CD14-positive monocyte (primary cell): ENCODE measurements around the gene SFTPD. TPM values are rescaled to one million over a fixed set of nuclear protein-coding genes. Genes with fewer than 3 reads are reported as not detected.

Source experiments
- DNase-seq, 3 donors: peaks; one replicate each; pipeline ENCODE4 v3.0.0-alpha.2; 2011 to 2022
- H2AFZ ChIP-seq: 2 replicates; pipeline ENCODE4 v1.6.0; 2012; ENCODE audit warnings: mild to moderate bottlenecking, low read depth, low read length, inconsistent platforms; ENCODE audit not compliant: insufficient read depth, poor library complexity, severe bottlenecking
- H3K27ac ChIP-seq, 2 donors: 1 replicate in 1 of 2; 2 replicates in 1 of 2; pipeline ENCODE4 v1.5.1; 2012 to 2013; ENCODE audit warnings: low read length in 2 of 2, control low read depth in 1 of 2, inconsistent platforms in 1 of 2, low read depth in 1 of 2, mild to moderate bottlenecking in 1 of 2
- H3K27me3 ChIP-seq, 2 donors: one replicate each; pipeline versions ENCODE4 v1.6.0 to v1.6.1; 2011 to 2013; ENCODE audit warnings: low read length in 2 of 2; ENCODE audit not compliant: control insufficient read depth in 2 of 2, insufficient read depth in 2 of 2
- H3K36me3 ChIP-seq, 2 donors: replicated peaks in 1 of 2; 1 replicate in 1 of 2; 2 replicates in 1 of 2; pipeline versions ENCODE4 v1.5.1 to v1.6.1; 2012 to 2013; ENCODE audit warnings: low read length in 2 of 2, control low read depth in 1 of 2, inconsistent platforms in 1 of 2, mild to moderate bottlenecking in 1 of 2; ENCODE audit not compliant: insufficient read depth in 2 of 2, control insufficient read depth in 1 of 2
- H3K4me1 ChIP-seq, 2 donors: 1 replicate in 1 of 2; 2 replicates in 1 of 2; pipeline versions ENCODE4 v1.5.1 to v1.6.1; 2012 to 2013; ENCODE audit warnings: low read length in 2 of 2, control low read depth in 1 of 2, inconsistent platforms in 1 of 2, mild to moderate bottlenecking in 1 of 2, moderate library complexity in 1 of 2; ENCODE audit not compliant: insufficient read depth in 2 of 2, control insufficient read depth in 1 of 2
- H3K4me2 ChIP-seq: replicated peaks from 2 replicates; pipeline ENCODE3; 2012; ENCODE audit warnings: low read length, moderate library complexity, mild to moderate bottlenecking; ENCODE audit not compliant: poor library complexity, severe bottlenecking; ENCODE audit errors: extremely low read depth
- H3K4me3 ChIP-seq, 3 experiments: fragments of 200-600 bp in 1 of 3; sonication (generic) in 1 of 3; replicated peaks in 1 of 3; 1 replicate in 2 of 3; 2 replicates in 1 of 3; pipeline ENCODE4 v1.5.1; 2011 to 2013; ENCODE audit warnings: low read length in 3 of 3, mild to moderate bottlenecking in 3 of 3, control low read depth in 2 of 3, low read depth in 2 of 3, inconsistent platforms in 1 of 3, moderate library complexity in 1 of 3
- H3K79me2 ChIP-seq: 2 replicates; pipeline ENCODE4 v1.6.0; 2012; ENCODE audit warnings: mild to moderate bottlenecking, control low read depth, inconsistent platforms, low read length, moderate library complexity; ENCODE audit not compliant: insufficient read depth
- H3K9ac ChIP-seq: 2 replicates; pipeline ENCODE4 v1.6.0; 2017; ENCODE audit warnings: low read length, mild to moderate bottlenecking; ENCODE audit not compliant: insufficient read depth, poor library complexity, severe bottlenecking
- H3K9me3 ChIP-seq, 2 donors: replicated peaks in 1 of 2; 1 replicate in 1 of 2; 2 replicates in 1 of 2; pipeline versions ENCODE4 v1.5.1 to v1.6.1; 2012 to 2013; ENCODE audit warnings: low read length in 2 of 2, control low read depth in 1 of 2; ENCODE audit not compliant: control insufficient read depth in 1 of 2, insufficient read depth in 1 of 2
- H4K20me1 ChIP-seq: 2 replicates; pipeline ENCODE4 v1.6.0; 2012; ENCODE audit warnings: mild to moderate bottlenecking, low read length, control low read depth, moderate library complexity; ENCODE audit not compliant: insufficient read depth
- H3K27ac Mint-ChIP-seq, 7 donors: one replicate each; pipeline ENCODE4 v1.8.0; 2020; ENCODE audit warnings: mild to moderate bottlenecking in 7 of 7, mixed read lengths in 7 of 7, moderate library complexity in 6 of 7, inconsistent platforms in 2 of 7
- H3K27me3 Mint-ChIP-seq, 3 donors: one replicate each; pipeline ENCODE4 v1.8.0; 2021 to 2022; ENCODE audit warnings: low read depth in 3 of 3, mild to moderate bottlenecking in 3 of 3, mixed read lengths in 3 of 3, moderate library complexity in 3 of 3, inconsistent platforms in 1 of 3
- H3K36me3 Mint-ChIP-seq, 2 donors: one replicate each; pipeline ENCODE4 v1.8.0; 2020; ENCODE audit warnings: mixed read lengths in 2 of 2, inconsistent platforms in 1 of 2, mild to moderate bottlenecking in 1 of 2
- H3K4me1 Mint-ChIP-seq: one replicate; pipeline ENCODE4 v1.8.0; 2020; ENCODE audit warnings: mild to moderate bottlenecking, mixed read lengths
- H3K4me3 Mint-ChIP-seq, 2 donors: one replicate each; pipeline ENCODE4 v1.8.0; 2020; ENCODE audit warnings: mild to moderate bottlenecking in 2 of 2, mixed read lengths in 2 of 2, moderate library complexity in 1 of 2
- H3K9me3 Mint-ChIP-seq, 7 donors: one replicate each; pipeline ENCODE4 v1.8.0; 2020 to 2022; ENCODE audit warnings: mixed read lengths in 7 of 7, mild to moderate bottlenecking in 6 of 7, moderate library complexity in 6 of 7, inconsistent platforms in 2 of 7
- WGBS: methylation state at CpG from one replicate; pipeline ENCODE4 v1.1.5; 2013; ENCODE audit warnings: missing lambda C conversion rate; ENCODE audit not compliant: insufficient coverage; 5-methylcytosine and 5-hydroxymethylcytosine counted together
- intact Hi-C, 2 donors: fragments of 100-400 bp; cut with micrococcal nuclease; formaldehyde crosslinking; loops; one replicate each; pipeline versions ENCODE4 v1.15.0 to v1.15.1; 2023
- polyA plus RNA-seq, 3 donors: library from polyadenylated mRNA; depleted of rRNA in 1 of 3; unstranded in 2 of 3; stranded (reverse) in 1 of 3; fragments of 300-500 nt in 2 of 3; fragments of >200 nt in 1 of 3; fragmentation: Illumina TruSeq in 2 of 3; gene quantifications; 1 replicate in 2 of 3; 2 replicates in 1 of 3; pipeline ENCODE4 v1.2.3, GENCODE V29; 2012 to 2021
- TF ChIP-seq, protein P1 (sequence below): fragments of 200-600 bp; IDR thresholded peaks from one replicate; pipeline ENCODE4 v1.8.0; 2022; ENCODE audit warnings: antibody characterized with exemption, mild to moderate bottlenecking

The SFTPD gene
- polyA plus RNA-seq, 3 donors = 0.84 to 1.4 (median 1.2) TPM

DNA sequence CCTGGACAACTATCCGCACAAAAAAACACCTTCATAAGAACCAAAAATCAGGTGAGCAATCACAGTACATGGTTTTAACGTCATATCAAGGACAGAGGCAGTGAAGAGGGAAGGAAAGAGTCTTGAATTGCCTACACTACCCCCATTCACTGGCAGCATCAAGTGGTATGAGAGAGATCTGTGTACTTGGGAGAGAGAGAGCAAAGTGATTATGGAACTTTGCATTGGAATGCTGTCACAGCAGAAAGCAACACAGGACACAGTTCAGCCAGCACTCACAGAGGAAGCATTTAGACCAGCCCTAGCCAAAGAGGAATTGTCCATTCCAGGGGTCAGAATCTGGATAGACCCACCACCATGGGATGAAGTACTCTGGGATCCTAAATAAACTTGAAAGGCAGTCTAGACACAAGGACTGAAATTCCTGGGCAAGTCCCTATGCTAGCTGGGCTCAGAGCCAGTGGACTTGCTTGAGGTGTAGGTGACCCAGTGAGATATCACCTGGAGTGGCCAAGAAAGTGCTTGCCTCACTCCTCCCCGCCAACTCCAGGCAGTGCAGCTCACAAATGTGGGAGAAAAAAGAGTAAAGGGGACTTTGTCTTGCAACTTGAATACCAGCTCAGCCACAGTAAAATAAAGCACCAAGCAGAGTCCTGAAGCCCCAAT, 30.5 kb upstream of the SFTPD start:
- peaks cover 13 to 21% of the 10 kb centered on the region in 2 donors for H3K9me3 ChIP-seq
- H3K36me3 Mint-ChIP-seq = peaks cover 2 to 4% of the 10 kb centered on the region in 2 donors
- H3K27ac ChIP-seq = no peak overlapping the region
- H3K27me3 Mint-ChIP-seq = peaks cover 46 to 63% (median 48%) of the 10 kb centered on the region in 3 donors
- TF ChIP-seq, protein P1, sequence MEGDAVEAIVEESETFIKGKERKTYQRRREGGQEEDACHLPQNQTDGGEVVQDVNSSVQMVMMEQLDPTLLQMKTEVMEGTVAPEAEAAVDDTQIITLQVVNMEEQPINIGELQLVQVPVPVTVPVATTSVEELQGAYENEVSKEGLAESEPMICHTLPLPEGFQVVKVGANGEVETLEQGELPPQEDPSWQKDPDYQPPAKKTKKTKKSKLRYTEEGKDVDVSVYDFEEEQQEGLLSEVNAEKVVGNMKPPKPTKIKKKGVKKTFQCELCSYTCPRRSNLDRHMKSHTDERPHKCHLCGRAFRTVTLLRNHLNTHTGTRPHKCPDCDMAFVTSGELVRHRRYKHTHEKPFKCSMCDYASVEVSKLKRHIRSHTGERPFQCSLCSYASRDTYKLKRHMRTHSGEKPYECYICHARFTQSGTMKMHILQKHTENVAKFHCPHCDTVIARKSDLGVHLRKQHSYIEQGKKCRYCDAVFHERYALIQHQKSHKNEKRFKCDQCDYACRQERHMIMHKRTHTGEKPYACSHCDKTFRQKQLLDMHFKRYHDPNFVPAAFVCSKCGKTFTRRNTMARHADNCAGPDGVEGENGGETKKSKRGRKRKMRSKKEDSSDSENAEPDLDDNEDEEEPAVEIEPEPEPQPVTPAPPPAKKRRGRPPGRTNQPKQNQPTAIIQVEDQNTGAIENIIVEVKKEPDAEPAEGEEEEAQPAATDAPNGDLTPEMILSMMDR = no peak
- no peak for DNase-seq
- peaks cover 16% of the 10 kb centered on the region for H3K4me1 Mint-ChIP-seq
- H3K4me3 ChIP-seq = no peak overlapping the region
- no peak overlapping the region for H2AFZ ChIP-seq
- H3K27me3 ChIP-seq = peaks cover 19 to 44% of the 10 kb centered on the region in 2 donors
- H3K4me2 ChIP-seq = no peak overlapping the region
- H3K4me1 ChIP-seq = peaks cover 15 to 26% of the 10 kb centered on the region in 2 donors
- no peak overlapping the region for H3K27ac Mint-ChIP-seq
- WGBS = no CpG with 5 or more reads among the region's 3 CpGs
- peaks cover 11 to 28% (median 19%) of the 10 kb centered on the region in 7 donors for H3K9me3 Mint-ChIP-seq
- H3K9ac ChIP-seq = no peak overlapping the region
- H3K4me3 Mint-ChIP-seq = peak overlapping the region in 1 of 2 donors; percentile 59
- H3K36me3 ChIP-seq = no peaks in the 10 kb centered on the region
- H4K20me1 ChIP-seq = no peaks in the 10 kb centered on the region
- intact Hi-C loops = no loop called here
- H3K79me2 ChIP-seq = no peaks in the 10 kb centered on the region

DNA sequence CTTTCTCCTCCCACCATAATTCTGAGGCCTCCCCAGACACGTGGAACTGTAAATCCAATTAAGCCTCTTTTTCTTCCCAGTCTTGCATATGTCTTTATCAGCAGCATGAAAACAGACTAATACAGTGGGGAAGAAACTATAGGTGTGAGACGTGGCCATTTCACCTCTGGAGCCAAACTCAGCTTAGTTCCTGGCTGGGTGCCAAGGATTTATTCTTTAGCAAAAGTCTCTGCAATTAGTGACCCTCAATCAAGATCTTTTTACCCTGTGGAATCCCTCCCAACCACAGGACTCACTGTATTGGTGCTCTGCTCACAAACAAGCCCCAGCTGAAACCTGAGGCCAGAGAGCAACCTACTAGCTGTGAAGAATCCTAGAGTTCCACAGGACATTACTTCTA, 28.1 kb upstream of the SFTPD start:
- H3K4me3 ChIP-seq = no peak overlapping the region
- H3K27ac ChIP-seq = no peak overlapping the region
- Mint-ChIP-seq H3K27ac (no peak overlapping the region), H3K4me1 (peaks cover 4% of the 10 kb centered on the region), H3K4me3 (no peak overlapping the region), H3K27me3 (peaks cover 30 to 47% (median 32%) of the 10 kb centered on the region in 3 donors), H3K36me3 (no peaks in the 10 kb centered on the region), H3K9me3 (peaks cover 11 to 30% (median 18%) of the 10 kb centered on the region in 7 donors)
- no peaks in the 10 kb centered on the region for H3K36me3 ChIP-seq
- no peak overlapping the region for H2AFZ ChIP-seq
- no CpG with 5 or more reads among the region's 2 CpGs for WGBS
- DNase-seq = no peak
- H4K20me1 ChIP-seq = no peaks in the 10 kb centered on the region
- intact Hi-C loops = no loop called here
- H3K9ac ChIP-seq = no peak overlapping the region
- H3K9me3 ChIP-seq = peaks cover 13 to 21% of the 10 kb centered on the region in 2 donors
- H3K4me1 ChIP-seq = peaks cover 4 to 10% of the 10 kb centered on the region in 2 donors
- TF ChIP-seq, protein P1 = no peak
- no peak overlapping the region for H3K4me2 ChIP-seq
- peaks cover 19 to 24% of the 10 kb centered on the region in 2 donors for H3K27me3 ChIP-seq
- no peaks in the 10 kb centered on the region for H3K79me2 ChIP-seq
